RWPE2 (cell line): ENCODE data around the gene ZNF423.

Experiments used
- ATAC-seq: fragments of 200-7000 bp; cut with Tn5 transposase; 3 replicates; pipeline ENCODE4 v1.9.1; 2021; ENCODE audit warnings: low read depth
- DNase-seq: peaks from one replicate; pipeline ENCODE4 v3.0.0-alpha.2; 2020; ENCODE audit warnings: low spot score
- H3K27ac ChIP-seq: fragments of 450-650 bp; 2 replicates; pipeline ENCODE4 v1.5.1; 2017; ENCODE audit warnings: mild to moderate bottlenecking; ENCODE audit not compliant: poor library complexity, severe bottlenecking
- H3K27me3 ChIP-seq: fragments of 250-450 bp; sonication (Bioruptor Pico); 2 replicates; pipeline ENCODE4 v1.5.1; 2021; ENCODE audit warnings: mild to moderate bottlenecking, moderate library complexity; ENCODE audit not compliant: insufficient read depth, poor library complexity, severe bottlenecking
- H3K36me3 ChIP-seq: fragments of 250-450 bp; sonication (Bioruptor Pico); 2 replicates; pipeline ENCODE4 v1.5.1; 2020; ENCODE audit warnings: low read depth, mild to moderate bottlenecking, moderate library complexity
- H3K4me1 ChIP-seq: fragments of 250-450 bp; sonication (Bioruptor Pico); 2 replicates; pipeline ENCODE4 v1.5.1; 2021; ENCODE audit warnings: mild to moderate bottlenecking, moderate library complexity; ENCODE audit not compliant: insufficient read depth, poor library complexity, severe bottlenecking
- H3K4me3 ChIP-seq: fragments of 250-450 bp; sonication (Bioruptor Pico); 2 replicates; pipeline ENCODE4 v1.5.1; 2021; ENCODE audit warnings: mild to moderate bottlenecking, moderate library complexity; ENCODE audit not compliant: severe bottlenecking
- H3K9me3 ChIP-seq: fragments of 250-450 bp; sonication (Bioruptor Pico); 2 replicates; pipeline ENCODE4 v1.5.1; 2021; ENCODE audit warnings: mild to moderate bottlenecking, moderate library complexity; ENCODE audit not compliant: severe bottlenecking
- TF ChIP-seq, protein P1 (sequence below): fragments of 450-650 bp; IDR thresholded peaks from one replicate; pipeline ENCODE4 v1.5.1; 2017; ENCODE audit warnings: mild to moderate bottlenecking, moderate library complexity; ENCODE audit not compliant: poor library complexity, severe bottlenecking

The ZNF423 gene

DNA sequence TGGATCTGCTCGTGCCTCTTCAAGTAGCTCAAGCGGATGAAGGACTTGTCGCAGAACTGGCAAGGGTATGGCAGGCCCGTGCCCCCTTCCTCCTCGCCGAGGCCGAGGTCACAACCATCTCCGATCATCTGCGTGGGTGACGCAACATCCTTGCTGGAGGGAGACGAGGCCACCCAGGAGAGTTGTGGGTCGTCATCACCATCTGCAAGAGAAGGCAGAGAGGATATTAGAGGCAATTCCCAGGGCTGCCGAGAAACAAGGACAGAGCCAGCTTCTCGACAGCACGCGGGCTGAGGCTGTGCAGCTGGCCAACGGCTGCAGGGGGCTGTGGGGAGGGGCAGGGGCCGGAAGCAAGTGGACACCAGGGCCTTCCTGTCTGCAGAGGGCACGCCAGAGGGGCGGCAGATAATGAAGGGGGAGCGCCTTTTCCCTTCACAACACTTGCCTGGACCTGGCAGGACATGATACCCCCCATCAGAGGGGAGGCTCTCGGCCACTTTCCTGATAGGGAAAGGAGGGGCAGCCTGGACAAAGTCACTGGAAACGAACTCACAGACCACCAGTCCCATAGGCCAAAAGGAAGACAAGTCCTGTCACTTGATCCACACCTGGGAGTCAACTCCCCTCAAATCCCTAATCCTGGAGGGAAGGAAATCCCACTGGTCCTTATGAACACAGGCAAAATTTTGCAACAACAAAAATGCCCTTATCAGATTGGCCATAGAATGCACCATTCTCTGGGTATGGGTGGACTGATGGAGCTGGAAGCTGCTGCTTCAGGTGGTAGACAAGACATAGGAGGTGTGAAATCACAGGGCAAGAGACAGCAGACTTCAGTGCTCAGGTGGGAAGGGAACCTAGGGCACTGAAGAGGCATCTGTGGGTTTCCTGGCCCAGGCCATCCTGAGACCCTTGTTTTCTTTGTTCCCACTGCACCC, 217.0 kb downstream of the ZNF423 start:
- TF ChIP-seq, protein P1, sequence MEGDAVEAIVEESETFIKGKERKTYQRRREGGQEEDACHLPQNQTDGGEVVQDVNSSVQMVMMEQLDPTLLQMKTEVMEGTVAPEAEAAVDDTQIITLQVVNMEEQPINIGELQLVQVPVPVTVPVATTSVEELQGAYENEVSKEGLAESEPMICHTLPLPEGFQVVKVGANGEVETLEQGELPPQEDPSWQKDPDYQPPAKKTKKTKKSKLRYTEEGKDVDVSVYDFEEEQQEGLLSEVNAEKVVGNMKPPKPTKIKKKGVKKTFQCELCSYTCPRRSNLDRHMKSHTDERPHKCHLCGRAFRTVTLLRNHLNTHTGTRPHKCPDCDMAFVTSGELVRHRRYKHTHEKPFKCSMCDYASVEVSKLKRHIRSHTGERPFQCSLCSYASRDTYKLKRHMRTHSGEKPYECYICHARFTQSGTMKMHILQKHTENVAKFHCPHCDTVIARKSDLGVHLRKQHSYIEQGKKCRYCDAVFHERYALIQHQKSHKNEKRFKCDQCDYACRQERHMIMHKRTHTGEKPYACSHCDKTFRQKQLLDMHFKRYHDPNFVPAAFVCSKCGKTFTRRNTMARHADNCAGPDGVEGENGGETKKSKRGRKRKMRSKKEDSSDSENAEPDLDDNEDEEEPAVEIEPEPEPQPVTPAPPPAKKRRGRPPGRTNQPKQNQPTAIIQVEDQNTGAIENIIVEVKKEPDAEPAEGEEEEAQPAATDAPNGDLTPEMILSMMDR: no peak
- ATAC-seq (no peak), DNase-seq (no peak)
- Histone ChIP-seq H3K36me3 (no peaks in the 10 kb centered on the region), H3K27me3 (no peaks in the 10 kb centered on the region), H3K4me1 (peaks cover 8% of the 10 kb centered on the region), H3K4me3 (no peak overlapping the region), H3K27ac (no peak overlapping the region), H3K9me3 (no peaks in the 10 kb centered on the region)

DNA sequence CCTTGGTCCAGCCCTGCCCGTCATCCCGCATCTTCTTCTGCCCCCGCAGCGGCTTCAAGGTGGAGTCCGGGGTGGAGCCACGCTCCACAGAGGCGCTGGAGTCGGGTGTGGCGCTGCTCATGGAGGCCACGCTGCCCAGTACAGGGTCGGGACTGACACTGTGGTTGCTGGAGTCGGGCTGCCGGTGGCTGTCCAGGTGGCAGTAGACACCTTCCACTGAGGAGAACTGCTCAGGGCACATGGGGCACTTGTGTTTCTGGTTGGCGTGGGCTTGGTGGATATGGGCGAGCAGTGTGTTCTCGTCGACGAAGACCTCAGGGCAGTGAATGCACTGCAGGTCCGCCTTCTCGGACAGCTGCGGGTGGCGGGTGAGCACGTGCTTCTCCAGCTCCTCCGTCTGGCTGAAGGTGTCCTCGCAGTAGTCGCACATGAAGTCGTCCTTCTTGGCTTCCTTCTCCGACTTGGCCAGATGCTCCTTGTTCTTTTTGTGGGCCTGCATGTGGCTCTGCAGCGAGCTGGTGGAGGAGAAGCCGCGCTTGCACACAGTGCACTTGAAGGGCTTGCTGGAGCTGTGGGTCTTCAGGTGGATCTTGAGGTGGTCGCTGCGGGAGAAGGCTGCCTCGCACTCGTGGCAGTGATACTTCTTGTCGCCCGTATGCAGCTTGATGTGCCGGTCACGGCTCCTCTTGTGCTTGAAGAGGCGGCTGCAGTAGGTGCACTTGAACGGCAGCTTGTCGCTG, 217.8 kb downstream of the ZNF423 start:
- Histone ChIP-seq H3K4me1 (no peaks in the 10 kb centered on the region), H3K27ac (no peak overlapping the region), H3K9me3 (no peaks in the 10 kb centered on the region), H3K4me3 (no peak overlapping the region), H3K36me3 (no peaks in the 10 kb centered on the region), H3K27me3 (no peaks in the 10 kb centered on the region)
- TF ChIP-seq, protein P1: no peak
- no peak for DNase-seq
- no peak for ATAC-seq

DNA sequence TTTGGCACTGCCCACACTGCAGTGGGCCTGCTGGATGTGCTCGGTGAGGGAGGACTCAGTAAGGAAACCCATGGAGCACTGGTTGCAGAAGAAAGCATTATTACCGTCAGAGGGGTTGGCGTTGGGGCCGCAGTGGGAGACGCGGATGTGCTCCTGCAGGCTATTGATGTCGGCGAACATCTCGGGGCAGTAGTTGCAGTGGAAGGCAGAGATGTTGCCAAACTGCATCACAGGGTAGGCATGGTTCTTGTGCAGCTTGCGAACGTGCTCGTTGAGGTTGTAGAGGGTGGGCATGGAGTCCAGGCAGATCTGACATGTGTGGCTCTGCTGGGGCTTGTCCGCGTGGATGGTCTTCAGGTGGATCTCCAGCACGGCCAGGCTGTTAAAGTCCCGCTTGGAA, 218.4 kb downstream of the ZNF423 start:
- Histone ChIP-seq H3K9me3 (no peaks in the 10 kb centered on the region), H3K27me3 (no peaks in the 10 kb centered on the region), H3K36me3 (no peaks in the 10 kb centered on the region), H3K4me1 (no peaks in the 10 kb centered on the region), H3K4me3 (no peak overlapping the region), H3K27ac (no peak overlapping the region)
- ATAC-seq (no peak), DNase-seq (no peak)
- TF ChIP-seq, protein P1: no peak

DNA sequence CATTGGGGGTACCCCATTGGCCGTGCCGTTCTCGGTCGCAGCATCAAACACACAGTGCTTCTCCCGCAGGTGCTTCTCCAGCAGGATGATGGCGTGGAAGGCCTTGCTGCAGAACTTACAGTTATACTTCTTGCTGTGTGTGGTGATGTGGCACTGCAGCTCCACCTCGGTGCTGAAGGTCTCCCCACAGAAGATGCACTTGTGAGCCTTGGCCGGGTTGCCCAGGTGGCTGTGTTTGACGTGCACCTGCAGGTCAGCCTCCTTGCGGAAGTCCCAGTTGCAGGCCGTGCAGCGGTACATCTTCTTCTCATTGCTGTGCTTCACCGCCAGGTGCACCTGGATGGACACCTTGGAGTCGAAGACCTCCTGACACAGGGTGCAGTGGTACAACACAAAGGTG, 219.3 kb downstream of the ZNF423 start:
- H3K4me1 ChIP-seq: no peaks in the 10 kb centered on the region
- no peaks in the 10 kb centered on the region for H3K36me3 ChIP-seq
- no peaks in the 10 kb centered on the region for H3K9me3 ChIP-seq
- no peak overlapping the region for H3K4me3 ChIP-seq
- H3K27me3 ChIP-seq: no peaks in the 10 kb centered on the region
- no peak overlapping the region for H3K27ac ChIP-seq
- no peak for DNase-seq
- TF ChIP-seq, protein P1: no peak
- ATAC-seq: no peak
